GM12891 (cell line): ENCODE data around the gene ECHDC3.

Experiments used
- PAX5 ChIP-seq: IDR thresholded peaks from 2 replicates; pipeline ENCODE4 v1.6.1; 2011; ENCODE audit warnings: low read length, moderate library complexity, mild to moderate bottlenecking; ENCODE audit not compliant: insufficient read depth, severe bottlenecking
- POLR2A ChIP-seq: IDR thresholded peaks from 2 replicates; pipeline ENCODE4 v1.6.1; 2011; ENCODE audit warnings: low read depth, low read length, control low read depth
- POLR2AphosphoS5 ChIP-seq: IDR thresholded peaks from 2 replicates; pipeline ENCODE4 v1.6.1; 2011; ENCODE audit warnings: low read depth, low read length, control low read depth
- POU2F2 ChIP-seq: IDR thresholded peaks from 2 replicates; pipeline ENCODE4 v1.6.1; 2011; ENCODE audit warnings: low read depth, mild to moderate bottlenecking, control low read depth, low read length, moderate library complexity
- SPI1 ChIP-seq: IDR thresholded peaks from 2 replicates; pipeline ENCODE4 v1.6.1; 2011; ENCODE audit warnings: low read depth, low read length, control low read depth
- TAF1 ChIP-seq: IDR thresholded peaks from 2 replicates; pipeline ENCODE4 v1.6.1; 2011; ENCODE audit warnings: low read depth, low read length, control low read depth

DNA sequence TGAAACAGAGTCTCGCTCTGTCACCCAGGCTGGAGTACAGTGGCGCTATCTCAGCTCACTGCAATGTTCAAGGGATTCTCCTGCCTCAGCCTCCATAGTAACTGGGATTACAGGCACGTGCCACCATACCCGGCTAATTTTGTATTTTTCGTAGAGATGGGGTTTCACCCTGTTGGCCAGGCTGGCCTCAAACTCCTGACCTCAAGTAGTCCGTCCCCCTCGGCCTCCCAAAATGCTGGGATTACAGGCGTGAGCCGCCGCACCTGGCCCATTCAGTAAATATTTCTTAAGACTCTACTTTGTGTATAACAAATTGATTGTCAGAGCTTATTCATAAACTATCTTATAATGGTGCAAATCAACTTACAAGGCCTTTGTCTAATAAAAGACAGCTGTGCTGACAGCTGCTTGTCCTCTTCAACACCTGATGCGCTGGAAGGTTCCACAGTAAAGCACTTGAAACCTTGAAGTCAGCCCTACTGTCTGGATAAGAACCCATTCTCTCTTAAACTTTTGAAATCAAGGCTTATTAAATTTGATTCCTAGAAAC is 14.7 kb downstream of the ECHDC3 start:
- TF ChIP-seq POLR2A (no peak), POLR2AphosphoS5 (no peak), TAF1 (no peak), SPI1 (no peak), POU2F2 (no peak), PAX5 (no peak)
